K562 (cell line): ENCODE measurements around the gene ALX3. TPM values are rescaled to one million over a fixed set of nuclear protein-coding genes. Genes with fewer than 3 reads are reported as not detected.
A peak's percentile ranks its signal among the peaks of the same experiment; 100 is the strongest.

Experiments
- ATAC-seq: fragments of 200-7000 bp; cut with Tn5 transposase; 3 replicates; pipeline ENCODE4 v1.9.1; 2020; ENCODE audit warnings: moderate library complexity
- BruUV-seq: library from RNA; stranded (reverse); fragments of 400-500 nt; replicated peaks from 2 replicates; lab custom pipeline; 2021; lab: Mats Ljungman, UMichigan
- CTCF ChIA-PET: fragments of 300-600 bp; formaldehyde crosslinking; extraction: SDS; loops from one replicate; lab custom pipeline; 2021; ENCODE audit warnings: low intra/inter-chr PET ratio; lab: Yijun Ruan, JAX
- POLR2A ChIA-PET: fragments of 300-600, 350-650 bp; sonication (Branson Sonifier 250); formaldehyde crosslinking; extraction: SDS; loops from one replicate; lab custom pipeline; 2021; ENCODE audit warnings: antibody characterized with exemption, inconsistent platforms; lab: Yijun Ruan, JAX
- DNase-seq, 4 experiments: peaks; one replicate each; pipeline versions ENCODE4 v3.0.0 to v3.0.0-alpha.2; 2011 to 2018; ENCODE audit warnings: low spot score in 3 of 4, mixed read lengths in 3 of 4; ENCODE audit errors: extremely low read depth in 1 of 4
- FAIRE-seq: peaks from 2 replicates; lab custom pipeline; 2011; peaks lifted over from hg19 to GRCh38; lab: Jason Lieb, UNC
- H2AFZ ChIP-seq: 2 replicates; pipeline ENCODE4 v1.6.0; 2011; ENCODE audit warnings: low read depth, low read length, control low read depth, inconsistent platforms
- H3K27ac ChIP-seq: fragments of 200-600 bp; 3 replicates; pipeline ENCODE4 v1.8.0; 2011; ENCODE audit warnings: low read depth, mild to moderate bottlenecking, control low read depth, inconsistent platforms, low read length, moderate library complexity, mixed read lengths; ENCODE audit errors: extremely low read depth
- H3K27me3 ChIP-seq, 2 experiments: fragments of 300-600 bp in 1 of 2; 2 replicates in 1 of 2; 3 replicates in 1 of 2; pipeline versions ENCODE4 v1.6.0 to v1.8.0; 2011; ENCODE audit warnings: inconsistent platforms in 2 of 2, low read length in 2 of 2, mild to moderate bottlenecking in 1 of 2, mixed read lengths in 1 of 2, moderate library complexity in 1 of 2; ENCODE audit not compliant: control insufficient read depth in 2 of 2, insufficient read depth in 2 of 2
- H3K36me3 ChIP-seq: fragments of 300-600 bp; 3 replicates; pipeline ENCODE4 v1.8.0; 2011; ENCODE audit warnings: mild to moderate bottlenecking, low read length, inconsistent platforms; ENCODE audit not compliant: control insufficient read depth, insufficient read depth
- H3K4me1 ChIP-seq, 2 experiments: fragments of 200-600 bp in 1 of 2; replicated peaks in 1 of 2; 2 replicates in 1 of 2; 3 replicates in 1 of 2; pipeline versions ENCODE4 v1.5.1 to v1.8.0; 2011; ENCODE audit warnings: inconsistent platforms in 2 of 2, low read length in 2 of 2, mild to moderate bottlenecking in 1 of 2, mixed read lengths in 1 of 2, moderate library complexity in 1 of 2; ENCODE audit not compliant: control insufficient read depth in 2 of 2, insufficient read depth in 2 of 2
- H3K4me2 ChIP-seq: 2 replicates; pipeline ENCODE4 v1.6.1; 2011; ENCODE audit warnings: low read length, control low read depth, inconsistent platforms, mixed read lengths; ENCODE audit not compliant: insufficient read depth
- H3K4me3 ChIP-seq: fragments of 200-600 bp; sonication (generic), shearing (Covaris generic); 2 replicates; pipeline ENCODE4 v1.5.1; 2016; ENCODE audit warnings: control low read depth, inconsistent platforms
- H3K79me2 ChIP-seq: fragments of 200-600 bp; 3 replicates; pipeline ENCODE4 v1.8.0; 2011; ENCODE audit warnings: low read length, inconsistent platforms; ENCODE audit not compliant: control insufficient read depth, insufficient read depth
- H3K9ac ChIP-seq, 2 experiments: 2 replicates each; pipeline versions ENCODE4 v1.6.0 to v1.6.1; 2011; ENCODE audit warnings: low read depth in 2 of 2, low read length in 2 of 2, control low read depth in 1 of 2, inconsistent platforms in 1 of 2, mild to moderate bottlenecking in 1 of 2, mixed read lengths in 1 of 2; ENCODE audit not compliant: insufficient read depth in 1 of 2
- H3K9me1 ChIP-seq: one replicate; pipeline ENCODE4 v1.6.0; 2011; ENCODE audit warnings: inconsistent platforms, mild to moderate bottlenecking, low read length, moderate library complexity; ENCODE audit not compliant: control insufficient read depth, insufficient read depth
- H3K9me3 ChIP-seq: replicated peaks from 2 replicates; pipeline ENCODE4 v1.5.1; 2011; ENCODE audit warnings: low read depth, low read length, inconsistent platforms; ENCODE audit not compliant: control insufficient read depth, insufficient read depth
- H4K20me1 ChIP-seq: replicated peaks from 2 replicates; pipeline ENCODE4 v1.6.1; 2011; ENCODE audit warnings: low read length, inconsistent platforms, mixed read lengths; ENCODE audit not compliant: control insufficient read depth, insufficient read depth
- BHLHE40 ChIP-seq: IDR thresholded peaks from 2 replicates; pipeline ENCODE4 v1.6.1; 2011; ENCODE audit warnings: low read length, improper control_type of control experiment
- CBX8 ChIP-seq: fragments of 200-600 bp; sonication (generic); IDR thresholded peaks from 2 replicates; pipeline ENCODE4 v1.6.1; 2012; ENCODE audit warnings: borderline replicate concordance, mixed run types, low read depth, mild to moderate bottlenecking, moderate library complexity, mixed read lengths, low read length, control low read depth, inconsistent platforms; ENCODE audit not compliant: poor library complexity, severe bottlenecking; ENCODE audit errors: extremely low read depth
- CXXC5 ChIP-seq: fragments of 250-450 bp; sonication (Bioruptor Pico); IDR thresholded peaks from 2 replicates; pipeline ENCODE4 v1.8.0; 2022; ENCODE audit warnings: inconsistent platforms, mild to moderate bottlenecking, moderate library complexity
- FOXA1 ChIP-seq: fragments of 450-650 bp; IDR thresholded peaks from 2 replicates; pipeline ENCODE4 v1.6.1; 2016; ENCODE audit warnings: mild to moderate bottlenecking, borderline replicate concordance
- FOXP1 ChIP-seq: sonication (generic); formaldehyde crosslinking; IDR thresholded peaks from 2 replicates; pipeline ENCODE4 v1.8.0; 2022; ENCODE audit warnings: mild to moderate bottlenecking, missing genetic modification reagents
- HMBOX1 ChIP-seq: sonication (generic); IDR thresholded peaks from 2 replicates; pipeline ENCODE4 v1.6.1; 2016
- KLF1 ChIP-seq: fragments of 450-650 bp; IDR thresholded peaks from 2 replicates; pipeline ENCODE4 v1.6.1; 2016; ENCODE audit warnings: missing genetic modification characterization, missing compliant biosample characterization
- RNF2 ChIP-seq: sonication (generic); IDR thresholded peaks from 2 replicates; pipeline ENCODE4 v1.6.1; 2016
- SP1 ChIP-seq: sonication (generic); formaldehyde crosslinking; IDR thresholded peaks from 2 replicates; pipeline ENCODE4 v1.8.1; 2022; ENCODE audit warnings: mild to moderate bottlenecking, missing genetic modification reagents
- USF2 ChIP-seq: sonication (generic); formaldehyde crosslinking; IDR thresholded peaks from 2 replicates; pipeline ENCODE4 v1.5.0; 2020; ENCODE audit warnings: missing genetic modification reagents
- ZNF143 ChIP-seq: sonication (generic); formaldehyde crosslinking; IDR thresholded peaks from 2 replicates; pipeline ENCODE4 v1.9.0; 2022; ENCODE audit warnings: mild to moderate bottlenecking, missing genetic modification reagents
- ZNF609 ChIP-seq: sonication (generic); formaldehyde crosslinking; IDR thresholded peaks from 2 replicates; pipeline ENCODE4 v1.8.1; 2023; ENCODE audit warnings: missing genetic modification reagents, mild to moderate bottlenecking, borderline replicate concordance
- ZNF740 ChIP-seq, 3 experiments: fragments of 200-800 bp in 1 of 3; sonication (Bioruptor generic) in 1 of 3; sonication (generic) in 1 of 3; formaldehyde crosslinking in 1 of 3; IDR thresholded peaks; 2 replicates each; pipeline versions ENCODE4 v1.6.1 to v1.8.0; 2016 to 2022; ENCODE audit warnings: mild to moderate bottlenecking in 2 of 3, missing compliant biosample characterization in 2 of 3, missing genetic modification characterization in 2 of 3, missing genetic modification reagents in 1 of 3
- WGBS: fragments of 100-300 bp; shearing (Covaris generic); methylation state at CpG from one replicate; pipeline ENCODE4 v1.1.6; 2016; ENCODE audit warnings: low coverage, mixed read lengths; ENCODE audit not compliant: insufficient coverage; ENCODE audit errors: missing lambda C conversion rate; 5-methylcytosine and 5-hydroxymethylcytosine counted together
- in situ Hi-C: fragments of 300-500 bp; cut with MboI; formaldehyde crosslinking; loops from 4 replicates; pipeline ENCODE4 v1.15.0; 2018; ENCODE audit warnings: inconsistent platforms, mixed read lengths
- intact Hi-C: fragments of 100-400 bp; cut with micrococcal nuclease; formaldehyde crosslinking; loops from 2 replicates; pipeline ENCODE4 v1.14.2; 2022
- polyA plus RNA-seq, 8 experiments: library from polyadenylated mRNA; depleted of rRNA in 4 of 8; stranded (reverse) in 5 of 8; unstranded in 3 of 8; fragments of >200 nt; fragmentation: Nextera tagmentation in 2 of 8; fragmentation: Illumina TruSeq in 1 of 8; extraction: Ambion mirVana in 2 of 8; extraction: Trizol in 1 of 8; gene quantifications; 2 replicates each; pipeline versions ENCODE4 v1.2.1 to v1.2.3, GENCODE V29; 2011 to 2014; ENCODE audit warnings: inconsistent platforms in 1 of 8, missing spikeins in 1 of 8
- total RNA-seq, 7 experiments: library from RNA; depleted of rRNA in 6 of 7; stranded (reverse); fragments of >200 nt in 6 of 7; fragmentation: Illumina TruSeq in 2 of 7; extraction: Trizol in 2 of 7; gene quantifications; 2 replicates each; pipeline versions ENCODE4 v1.2.1 to v1.2.3, GENCODE V29; 2011 to 2021; ENCODE audit warnings: low replicate concordance in 1 of 7

ALX3 gene
- total and polyA plus RNA-seq, 9 of the 15 experiments (the other 6 are each of a cell fraction or from before 2014, with no cell fraction given): not detected

- intact Hi-C loops: no loop called here
- WGBS: 9% methylated on average over 15 of the region's 15 CpGs
- TF ChIP-seq SP1 (CRISPR knock-in tag) (no peak), HMBOX1 (no peak), CXXC5 (CRISPR knock-in tag) (no peak), ZNF143 (no peak), BHLHE40 (no peak), USF2 (CRISPR knock-in tag) (no peak), CBX8 (peak; percentile 77), RNF2 (peak; percentile 44; the same call in 1 of the 2 replicates), ZNF609 (no peak), KLF1 (tag) (no peak), ZNF740 (CRISPR knock-in tag; IDR thresholded peaks at IDR 0.05) (no peak), ZNF740 (tag; IDR thresholded peaks at IDR 0.05) (no peak), FOXA1 (no peak), FOXP1 (no peak)
These were observed 12.8 kb upstream of the ALX3 start for GRCh38 chr1:110083061-110083865.

More at GRCh38 chr1:110083061-110083865, 12.8 kb upstream of the ALX3 start:
- H3K27ac ChIP-seq: no peak overlapping the region
- peaks cover under 1% of the 10 kb centered on the region for H3K9me1 ChIP-seq
- H3K4me1 ChIP-seq: peaks cover 0 to 12% of the 10 kb centered on the region in 2 experiments; a peak in 1 of 5 replicates
- ChIA-PET CTCF (no interaction called here), POLR2A (interaction anchor here (0.6 to 1.5 kb wide), 4 partner anchors 11 to 73 kb away, joined by 3 to 4 read pairs (median 3); partner anchors contain the start of gene ALX3)
- H3K4me3 ChIP-seq: no peak overlapping the region
- ATAC-seq (no peak), FAIRE-seq (no peak), DNase-seq (no peak)
- H3K4me2 ChIP-seq: no peak overlapping the region
- H3K36me3 ChIP-seq: no peaks in the 10 kb centered on the region
- H2AFZ ChIP-seq: no peak overlapping the region
- in situ Hi-C loops: no loop called here
- no peak overlapping the region for H3K9ac ChIP-seq
- no peaks in the 10 kb centered on the region for H3K79me2 ChIP-seq
- no TSS peak for BruUV-seq
- no peaks in the 10 kb centered on the region; the same call in 1 of the 2 replicates for H4K20me1 ChIP-seq
- H3K9me3 ChIP-seq: no peaks in the 10 kb centered on the region
- peaks cover 30 to 64% of the 10 kb centered on the region in 2 experiments for H3K27me3 ChIP-seq
